GM18519 (cell line): Measurements from ENCODE around the gene CUL3.
"Not testable (repeated sequence)": the region's sequence is repeated elsewhere in the genome, so short reads cannot be mapped to it uniquely, and the experiment has no call there.

Experiments
- ATAC-seq: cut with Tn5 transposase; IDR thresholded peaks from one replicate; pipeline ENCODE4 v1.9.1; 2021; ENCODE audit warnings: mild to moderate bottlenecking, moderate library complexity; ENCODE audit not compliant: unreplicated experiment, low FRiP score

CUL3 gene

DNA sequence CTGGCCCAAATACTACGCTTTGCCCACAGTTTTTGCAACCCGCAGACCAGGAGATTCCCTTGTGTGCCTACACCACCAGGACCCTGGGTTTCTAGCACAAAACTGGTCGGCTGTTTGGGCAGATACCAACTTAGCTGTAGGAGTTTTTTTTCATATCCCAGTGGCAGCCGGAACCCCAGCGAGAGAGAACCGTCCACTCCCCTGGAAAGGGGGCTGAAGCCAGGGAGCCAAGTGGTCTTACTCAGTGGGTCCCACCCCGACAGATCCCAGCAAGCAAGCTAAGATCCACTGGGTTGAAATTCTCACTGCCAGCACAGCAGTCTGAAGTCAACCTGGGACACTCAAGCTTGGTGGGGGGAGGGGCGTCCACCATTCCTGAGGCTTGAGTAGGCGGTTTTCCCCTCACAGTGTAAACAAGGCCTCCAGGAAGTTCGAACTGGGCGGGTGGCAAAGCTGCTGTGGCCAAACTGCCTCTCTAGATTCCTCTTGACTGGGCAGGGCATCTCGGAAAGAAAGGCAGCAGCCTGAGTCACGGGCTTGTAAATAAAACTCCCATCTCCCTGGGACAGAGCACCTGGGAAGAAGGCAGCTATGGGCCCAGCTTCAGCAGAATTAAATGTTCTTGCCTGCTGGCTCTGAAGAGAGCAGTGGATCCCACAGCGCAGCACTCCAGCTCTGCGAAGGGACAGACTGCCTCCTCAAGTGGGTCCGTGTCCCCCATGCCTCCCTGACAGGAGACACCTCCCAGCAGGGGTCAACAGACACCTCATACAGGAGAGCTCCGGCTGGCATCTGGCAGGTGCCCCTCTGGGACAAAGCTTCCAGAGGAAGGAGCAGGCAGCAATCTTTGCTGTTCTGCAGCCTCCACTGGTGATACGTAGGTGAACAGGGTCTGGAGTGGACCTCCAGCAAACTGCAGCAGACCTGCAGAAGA, 99.8 kb downstream of the CUL3 start:
- not testable (repeated sequence) for ATAC-seq

DNA sequence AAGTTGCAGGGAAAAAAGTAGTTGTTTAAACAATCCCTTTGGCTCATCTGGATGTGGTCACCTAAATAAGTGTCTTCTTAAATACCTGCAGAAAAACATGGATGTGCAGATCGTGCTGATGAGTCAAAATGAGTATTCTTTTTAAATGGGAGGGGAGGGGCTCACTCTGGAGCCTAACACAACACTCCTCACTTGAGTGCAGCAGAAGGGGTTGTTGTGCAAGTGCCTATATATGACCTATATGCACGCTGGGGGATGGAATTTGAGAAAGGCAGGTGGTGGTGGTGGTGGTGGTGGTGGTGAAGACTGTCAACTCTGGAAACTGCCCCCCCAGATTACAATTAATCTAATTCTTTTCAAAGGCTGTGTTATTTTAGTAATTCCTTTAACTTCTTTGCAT, 105.3 kb downstream of the CUL3 start:
- no peak for ATAC-seq

DNA sequence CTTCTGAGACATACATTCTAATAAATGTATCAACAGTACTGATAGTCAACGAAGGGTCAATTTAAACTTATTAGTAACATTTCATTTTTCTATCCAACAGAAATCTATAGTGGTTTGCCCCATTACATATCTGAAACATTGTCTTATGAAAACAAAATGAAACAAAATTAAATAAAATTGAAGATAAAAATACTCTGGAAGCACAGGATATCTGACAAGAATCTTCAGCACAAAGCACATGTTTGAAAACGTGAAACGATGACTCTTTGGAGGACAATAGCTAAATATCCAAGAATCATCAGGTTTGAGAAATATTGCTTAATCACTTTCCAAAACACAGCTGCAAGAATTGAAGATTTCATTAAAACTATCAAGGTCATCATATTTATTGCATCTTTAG, 112.3 kb downstream of the CUL3 start:
- ATAC-seq: no peak

DNA sequence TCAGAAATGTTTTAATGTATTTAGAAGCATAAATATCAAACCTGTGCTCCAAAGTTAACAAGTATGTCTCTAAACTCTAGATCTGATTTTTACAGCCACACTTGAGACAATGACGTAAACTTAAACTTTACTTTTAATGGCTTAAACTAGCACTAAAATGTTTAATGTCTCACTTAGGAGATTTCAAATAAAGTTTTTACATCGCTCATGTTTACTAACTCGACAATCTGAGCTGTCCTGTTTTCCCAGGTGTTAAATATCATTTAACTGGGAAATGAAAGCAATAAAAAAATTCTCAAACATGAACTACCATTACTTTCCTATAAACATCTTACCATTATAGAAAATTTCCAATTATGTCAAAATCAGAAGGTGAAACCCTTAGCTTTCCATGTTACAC, 113.0 kb downstream of the CUL3 start:
- no peak for ATAC-seq

DNA sequence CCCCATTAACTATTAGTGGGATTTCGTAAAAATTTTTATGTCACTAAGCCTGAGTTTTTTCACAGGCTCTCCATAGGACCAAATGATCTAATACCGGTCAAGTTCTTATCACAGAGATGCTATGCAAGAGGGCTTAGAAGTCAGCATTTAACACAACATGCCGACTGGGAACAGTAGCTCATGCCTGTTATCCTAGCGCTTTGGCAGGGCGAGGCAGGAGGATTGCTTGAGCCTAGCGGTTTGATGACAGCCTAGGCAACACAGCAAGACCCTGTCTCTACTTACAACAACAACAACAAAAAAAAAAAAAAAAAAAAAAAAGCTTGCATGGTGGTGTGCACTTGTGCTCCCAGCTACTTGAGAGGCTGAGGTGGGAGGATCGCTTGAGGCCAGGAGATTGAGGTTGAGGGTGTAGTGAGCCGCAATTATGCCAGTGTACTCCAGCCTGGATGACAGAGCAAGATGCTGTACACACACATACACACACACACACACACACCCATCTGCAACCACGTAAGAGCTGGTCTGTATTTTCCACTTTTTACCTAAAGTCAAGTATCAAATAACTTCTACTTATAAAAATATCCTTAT, 115.7 kb downstream of the CUL3 start:
- ATAC-seq: no peak

DNA sequence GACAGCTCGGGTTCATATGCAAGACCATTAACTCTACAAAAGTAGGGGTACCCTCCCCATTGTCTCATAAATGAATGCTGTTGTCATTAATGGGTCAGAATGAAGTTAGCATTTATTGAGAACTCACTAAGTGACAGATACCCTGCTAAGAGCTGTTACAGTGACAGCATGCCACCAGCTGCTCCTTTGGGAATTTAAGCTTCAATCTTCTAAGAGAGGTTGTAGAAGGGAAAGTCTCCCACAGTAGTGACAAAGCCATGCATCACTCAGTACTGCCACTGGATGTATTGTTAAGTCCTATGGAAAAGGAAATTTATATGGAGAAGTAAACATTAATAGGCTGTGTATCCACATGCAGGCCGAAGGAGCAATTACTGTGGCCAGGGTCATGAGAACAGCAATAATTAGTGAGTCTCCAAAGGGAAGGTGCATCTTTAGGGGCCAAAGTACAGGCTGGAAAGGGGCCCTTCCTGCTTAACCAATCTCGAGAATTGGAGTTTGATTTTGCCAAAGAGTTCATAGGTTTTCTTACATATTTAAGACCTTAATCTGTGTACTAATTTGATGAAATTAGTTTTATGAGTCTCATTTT, 118.8 kb downstream of the CUL3 start:
- no peak for ATAC-seq

DNA sequence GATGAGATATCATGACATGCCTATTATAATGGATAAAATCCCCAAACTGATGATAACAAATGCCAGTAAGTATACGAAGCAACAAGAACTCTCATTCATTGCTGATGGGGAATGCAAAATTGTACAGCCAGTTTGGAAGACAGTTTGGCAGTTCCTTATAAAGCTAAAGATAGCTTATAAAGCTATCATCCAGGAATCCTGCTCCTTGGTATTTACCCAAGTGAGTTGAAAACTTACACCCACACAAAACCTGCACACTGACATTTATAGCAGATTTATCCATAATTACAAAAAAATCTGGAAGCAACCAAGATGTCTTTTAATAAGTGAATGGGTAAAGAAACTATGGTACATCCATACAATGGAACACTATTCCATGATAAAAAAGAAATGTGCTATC, 123.8 kb downstream of the CUL3 start:
- ATAC-seq: no peak

DNA sequence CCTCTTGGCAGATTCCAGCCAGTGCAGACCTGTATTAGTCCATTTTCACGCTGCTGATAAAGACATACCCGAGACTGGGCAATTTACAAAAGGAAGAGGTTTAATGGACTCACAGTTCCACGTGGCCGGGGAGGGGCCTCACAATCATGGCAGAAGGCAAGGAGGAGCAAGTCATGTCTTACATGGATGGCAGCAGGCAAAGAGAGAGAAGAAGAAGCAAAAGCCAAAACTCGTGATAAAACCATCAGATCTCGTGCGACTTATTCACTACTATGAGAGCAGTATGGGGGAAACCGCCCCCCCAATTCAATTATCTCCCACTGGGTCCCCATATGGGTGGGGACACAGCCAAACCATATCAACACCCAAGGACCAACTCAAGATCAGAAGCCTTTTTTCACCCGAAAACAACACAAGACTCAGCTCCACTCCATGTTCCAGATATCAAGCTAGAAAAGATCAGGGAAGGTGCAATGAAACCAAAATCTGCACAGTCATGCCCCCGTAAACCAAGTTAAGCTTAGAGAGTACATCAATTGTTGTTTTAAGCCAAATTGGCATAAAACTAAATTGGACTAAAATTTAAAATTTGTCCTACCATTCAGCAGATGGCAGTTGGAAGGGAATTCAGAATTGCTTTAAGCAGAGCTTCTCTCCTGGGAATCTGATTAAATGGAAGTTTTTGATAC, 127.6 kb downstream of the CUL3 start:
- ATAC-seq: no peak

DNA sequence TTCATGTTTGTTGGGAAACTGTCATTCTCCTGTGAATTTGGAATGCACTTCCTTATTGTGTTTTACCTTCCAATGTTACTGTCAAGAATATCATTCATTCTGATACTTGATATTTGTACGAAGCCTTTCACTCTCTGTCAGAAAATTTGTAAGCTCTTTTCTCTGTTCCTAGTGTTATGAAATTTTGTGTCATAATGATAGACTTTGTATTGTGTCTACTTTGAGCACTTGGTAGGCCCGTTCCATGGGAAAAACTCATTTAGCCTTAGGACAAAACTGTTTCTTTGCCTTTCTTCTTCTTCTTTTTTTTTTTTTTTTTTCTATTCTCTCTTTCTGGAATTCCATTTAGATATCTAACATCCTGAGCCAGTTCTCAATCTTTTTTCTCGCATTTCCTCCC, 131.3 kb downstream of the CUL3 start:
- ATAC-seq: no peak

DNA sequence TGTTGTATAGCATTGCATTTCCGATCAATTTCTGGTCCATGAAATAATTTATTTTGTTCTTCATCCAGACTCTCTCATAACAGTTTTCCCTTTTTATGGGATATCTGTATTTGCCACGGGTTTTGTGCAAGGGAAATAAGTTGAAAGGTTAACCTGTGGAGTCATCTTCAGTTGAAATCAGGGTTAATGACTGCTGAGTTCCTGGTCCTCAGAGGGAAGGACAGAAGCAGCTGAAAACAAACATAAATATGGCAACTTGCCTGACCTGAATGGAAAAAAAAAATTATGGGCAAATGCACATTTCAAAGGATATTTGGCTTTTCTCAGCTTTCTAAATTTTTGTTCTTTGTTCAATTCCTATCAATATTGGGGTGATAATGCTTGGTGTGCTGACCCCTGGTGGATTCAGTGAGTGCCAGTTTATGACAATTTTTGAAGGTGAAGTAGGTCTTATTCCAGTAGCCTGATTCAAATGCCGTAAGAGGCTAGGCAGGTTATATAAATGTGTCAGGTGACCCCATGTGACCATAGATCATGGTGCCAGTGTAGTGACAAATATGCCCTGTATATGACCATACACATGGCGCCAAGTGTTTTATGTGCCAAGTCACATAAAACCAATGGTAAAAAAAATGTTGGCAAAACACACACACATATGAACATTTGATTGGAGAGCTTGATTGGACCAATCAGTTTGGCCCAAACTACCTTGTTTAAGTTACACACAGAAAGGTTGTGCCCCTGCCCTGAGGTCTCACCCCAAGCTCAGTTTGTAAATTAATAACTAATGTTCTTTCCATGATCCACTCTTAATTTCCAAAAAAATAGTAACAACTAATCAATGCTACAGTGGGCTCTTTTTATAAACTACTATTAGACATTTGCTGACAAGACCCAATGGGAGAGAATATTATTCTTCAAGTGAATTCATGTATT, 135.7 kb downstream of the CUL3 start:
- ATAC-seq: peak; percentile 77

DNA sequence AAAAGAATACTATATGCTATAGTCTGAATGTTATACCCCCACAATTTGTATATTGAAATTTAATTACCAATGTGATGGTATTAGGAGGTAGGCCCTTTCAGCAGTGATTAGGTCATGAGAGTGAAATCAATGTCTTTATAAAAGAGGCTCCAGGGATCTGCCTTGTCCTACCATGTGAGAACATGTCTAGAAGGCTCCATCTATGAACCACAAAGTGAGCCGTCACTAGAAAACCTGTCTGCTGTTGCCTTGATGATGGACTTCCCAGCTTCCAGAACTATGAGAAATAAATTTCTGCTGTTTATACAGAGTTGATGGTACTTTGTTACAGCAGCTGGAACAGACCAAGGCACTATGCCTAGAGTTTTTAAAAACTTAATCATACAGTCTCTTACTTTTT, 136.9 kb downstream of the CUL3 start:
- ATAC-seq: no peak

DNA sequence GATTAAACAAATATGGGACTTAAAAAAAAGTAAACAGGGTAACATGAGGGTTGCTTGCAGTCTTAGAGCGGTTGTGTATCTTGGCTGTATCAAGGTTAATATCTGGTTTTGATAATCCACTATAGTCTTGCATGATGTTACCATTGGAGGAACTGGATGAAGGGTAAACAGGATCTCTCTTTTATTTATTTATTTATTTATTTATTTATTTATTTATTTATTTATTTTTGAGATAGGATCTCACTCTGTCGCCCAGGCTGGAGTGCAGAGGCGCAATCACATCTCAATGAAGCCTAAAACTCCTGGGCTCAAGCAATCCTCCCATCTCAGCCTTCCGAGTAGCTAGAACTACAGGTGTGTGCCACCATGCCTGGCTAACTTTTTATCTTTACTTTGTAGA, 140.4 kb downstream of the CUL3 start:
- no peak for ATAC-seq

DNA sequence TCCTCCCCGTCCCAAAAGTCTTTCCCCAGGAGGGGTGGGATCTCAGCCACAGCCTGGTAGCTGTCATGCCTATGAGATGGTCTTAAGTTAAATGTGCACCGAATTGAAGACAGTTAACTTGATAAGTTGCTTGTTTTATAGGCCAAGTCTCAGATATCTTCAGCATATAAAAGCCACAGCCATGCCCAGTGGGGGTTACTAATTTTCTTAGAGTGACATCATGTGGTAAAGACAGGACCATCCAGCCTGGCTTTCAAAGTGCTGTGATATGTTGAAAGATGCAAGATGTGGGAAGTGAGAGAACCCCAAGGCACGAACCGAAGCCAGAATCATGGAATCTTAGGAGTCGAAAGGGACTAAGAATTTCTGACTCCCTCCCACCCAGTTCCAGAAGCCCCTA, 141.1 kb downstream of the CUL3 start:
- no peak for ATAC-seq

DNA sequence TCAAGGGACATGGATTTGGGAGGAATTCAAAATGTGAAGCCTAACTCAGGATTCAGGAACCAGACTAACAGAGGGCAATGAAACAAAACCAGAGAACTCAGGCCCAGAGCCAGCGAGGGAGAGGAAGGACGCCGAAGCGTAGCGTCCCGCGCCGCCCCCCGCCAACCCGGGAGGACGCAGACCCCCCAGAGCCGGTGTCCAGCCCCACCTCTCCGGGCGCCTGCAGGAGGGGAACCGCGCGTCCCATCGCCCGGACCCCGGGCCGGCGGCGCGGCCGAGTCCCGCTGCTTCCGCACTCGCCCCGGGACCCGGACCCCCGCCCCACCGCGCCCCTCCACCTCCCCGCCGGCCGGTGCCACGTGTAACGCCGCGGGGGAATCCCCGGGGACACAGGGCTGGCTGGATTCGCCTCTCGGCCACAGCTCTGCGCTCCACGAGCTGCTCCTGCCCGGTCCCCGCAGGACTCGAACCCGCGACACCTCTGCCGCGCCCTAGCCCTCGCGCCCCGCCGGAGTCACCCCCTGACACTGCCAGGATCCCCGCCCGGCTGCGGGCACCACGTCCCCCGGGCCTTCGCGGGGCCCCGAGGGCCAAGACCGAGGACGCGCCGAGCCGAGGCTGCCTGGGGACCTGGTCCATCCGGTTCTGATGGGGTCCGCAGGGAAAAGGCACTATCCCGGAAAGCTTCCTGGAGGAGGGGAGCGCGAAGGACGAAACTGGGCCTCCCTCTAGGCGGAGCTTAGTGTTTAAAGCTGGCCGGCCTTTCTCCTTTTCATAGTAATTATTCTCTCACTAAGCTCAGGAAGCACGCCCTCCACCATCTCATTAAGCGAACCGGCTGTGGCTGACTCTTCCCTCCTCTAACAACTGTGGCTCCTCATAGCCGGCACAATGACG, 142.8 kb downstream of the CUL3 start:
- ATAC-seq: no peak

DNA sequence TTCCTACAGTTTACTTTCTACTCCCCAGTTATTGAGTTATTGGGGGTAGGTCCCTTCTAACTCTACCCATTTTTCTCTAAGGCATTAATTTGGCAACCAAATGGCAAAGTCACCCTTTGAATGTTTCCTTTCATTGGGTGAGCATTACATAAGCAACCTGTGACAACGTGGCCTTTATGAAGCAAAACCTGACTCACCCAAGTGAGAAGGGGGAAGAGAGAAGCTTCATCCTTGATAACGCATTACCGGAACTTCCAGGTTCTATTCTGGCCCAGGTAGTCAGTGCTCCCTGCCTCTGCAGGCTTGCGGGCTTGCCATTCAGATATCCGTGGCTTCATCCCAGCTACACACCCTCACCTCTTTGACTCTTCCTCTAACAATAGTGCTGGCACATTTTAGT, 144.2 kb downstream of the CUL3 start:
- ATAC-seq: no peak

DNA sequence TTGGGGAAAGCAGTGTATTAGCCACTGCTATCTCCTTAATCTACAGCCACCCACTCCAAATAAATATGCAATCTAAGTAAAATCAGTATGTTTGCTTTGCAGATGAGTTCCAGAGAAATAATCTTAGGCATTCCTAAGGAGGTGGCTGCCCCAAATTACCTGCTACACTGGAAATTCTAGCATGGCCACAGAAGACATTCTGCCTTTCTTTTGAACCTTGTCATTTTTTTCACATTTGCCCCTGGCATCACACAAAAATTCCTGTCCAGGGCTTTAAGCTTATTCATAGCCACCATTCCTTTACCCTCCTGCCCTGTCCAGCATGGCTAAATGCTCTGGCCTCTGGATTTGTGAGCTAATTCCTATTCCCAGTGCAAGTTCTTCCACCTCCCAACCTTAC, 146.4 kb downstream of the CUL3 start:
- ATAC-seq: no peak

DNA sequence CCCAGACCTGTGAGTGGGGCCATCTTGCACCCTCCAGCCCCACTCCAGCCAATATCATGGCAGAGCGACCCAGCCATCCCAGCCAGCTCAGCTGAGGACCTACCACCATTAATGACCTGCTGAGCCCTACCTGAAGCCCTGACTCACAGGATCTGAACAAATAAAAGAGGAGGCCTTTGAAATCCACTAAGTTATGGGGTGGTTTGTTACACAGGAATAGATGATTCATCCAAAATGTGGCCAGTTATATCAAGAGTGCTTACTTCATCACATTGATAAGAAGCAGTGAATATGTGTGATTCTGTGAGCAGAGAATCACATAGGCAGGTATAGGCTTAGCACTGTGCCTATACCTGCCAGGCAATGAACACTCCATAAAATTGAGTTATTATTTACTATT, 148.5 kb downstream of the CUL3 start:
- ATAC-seq: no peak

DNA sequence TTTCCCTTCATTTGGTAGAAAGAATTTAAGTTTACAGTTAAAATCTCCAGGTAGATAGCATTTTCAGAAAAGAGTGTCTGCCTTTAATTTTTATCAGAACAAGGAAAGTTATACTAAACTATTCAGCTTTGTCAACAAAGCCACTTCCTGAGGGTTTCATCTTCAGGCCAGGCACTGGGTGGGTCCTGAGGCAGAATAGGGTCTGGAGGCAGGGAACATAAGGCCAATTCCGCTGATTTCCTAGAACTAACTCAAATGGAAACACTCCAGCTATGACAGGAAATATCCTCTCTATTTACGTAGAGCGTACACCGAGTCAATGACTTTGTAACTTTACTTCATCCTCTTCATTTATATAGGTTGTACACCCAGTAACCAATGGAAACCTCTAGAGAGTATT, 150.5 kb downstream of the CUL3 start:
- ATAC-seq: no peak

DNA sequence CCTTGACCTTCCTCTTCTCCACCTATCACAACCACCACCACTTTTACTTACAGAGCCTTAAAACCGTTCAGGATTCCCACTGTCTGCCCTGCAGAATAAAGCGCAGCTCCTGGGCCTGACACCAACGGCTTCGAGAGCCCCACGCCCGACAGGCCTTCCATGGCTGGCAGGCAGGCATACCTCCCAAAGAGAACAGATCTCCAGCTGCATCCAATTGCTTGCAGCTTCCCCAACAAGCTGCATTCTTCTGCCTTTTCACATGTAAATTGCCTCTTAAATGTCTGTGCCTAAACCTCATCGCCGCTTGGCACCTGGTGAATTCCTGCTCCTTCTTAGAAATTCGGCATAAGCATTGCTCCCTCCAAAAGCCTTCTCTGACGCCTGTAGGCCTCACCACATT, 151.7 kb downstream of the CUL3 start:
- ATAC-seq: no peak
